Epithelial cell of prostate (primary cell): ENCODE data around the gene TBC1D21.

Experiments
- DNase-seq: peaks from one replicate; pipeline ENCODE4 v3.0.0-alpha.2; 2011; ENCODE audit warnings: low read depth, low spot score
- H3K27ac ChIP-seq: fragments of 450-650 bp; 2 replicates; pipeline ENCODE4 v1.5.1; 2017; ENCODE audit warnings: mild to moderate bottlenecking

TBC1D21 gene

GRCh38 chr15:73873456-73873855 lies at the start of gene TBC1D21:
TBC1D21 (plus strand) TSS chr15:73873564; CDS start chr15:73873710, 146 bp downstream.
- no peak within 1 kb of the TSS for H3K27ac ChIP-seq
- DNase-seq: no peak

- H3K27ac ChIP-seq: no peak overlapping the region
- DNase-seq: peak; percentile 18
Measured at GRCh38 chr15:73826711-73827251, 46.6 kb upstream of the TBC1D21 start.

- H3K27ac ChIP-seq: no peak overlapping the region
- no peak for DNase-seq
Measured at GRCh38 chr15:73829523-73829922, 43.8 kb upstream of the TBC1D21 start.

- no peak overlapping the region for H3K27ac ChIP-seq
Measured at GRCh38 chr15:73832657-73833056, 40.7 kb upstream of the TBC1D21 start.

GRCh38 chr15:73836845-73837244 lies 36.5 kb upstream of the TBC1D21 start:
- DNase-seq: no peak
- H3K27ac ChIP-seq: no peak overlapping the region

More at GRCh38 chr15:73832657-73833056, 40.7 kb upstream of the TBC1D21 start:
- DNase-seq: no peak

- no peak for DNase-seq
- H3K27ac ChIP-seq: no peak overlapping the region
Measured at GRCh38 chr15:73838831-73839426, 34.4 kb upstream of the TBC1D21 start.

GRCh38 chr15:73839699-73840377 lies 33.5 kb upstream of the TBC1D21 start:
- no peak for DNase-seq
- H3K27ac ChIP-seq: no peak overlapping the region

GRCh38 chr15:73840771-73841170 lies 32.6 kb upstream of the TBC1D21 start:
- no peak for DNase-seq
- H3K27ac ChIP-seq: no peak overlapping the region

GRCh38 chr15:73841756-73842725 lies 31.3 kb upstream of the TBC1D21 start:
- no peak overlapping the region for H3K27ac ChIP-seq
- DNase-seq: no peak

GRCh38 chr15:73843787-73844186 lies 29.6 kb upstream of the TBC1D21 start:
- DNase-seq: no peak
- no peak overlapping the region for H3K27ac ChIP-seq

- H3K27ac ChIP-seq: no peak overlapping the region
- no peak for DNase-seq
Measured at GRCh38 chr15:73844356-73844755, 29.0 kb upstream of the TBC1D21 start.

GRCh38 chr15:73845507-73845906 lies 27.9 kb upstream of the TBC1D21 start:
- no peak overlapping the region for H3K27ac ChIP-seq
- DNase-seq: no peak

GRCh38 chr15:73845907-73846306 lies 27.5 kb upstream of the TBC1D21 start:
- no peak for DNase-seq
- H3K27ac ChIP-seq: no peak overlapping the region

- no peak overlapping the region for H3K27ac ChIP-seq
Measured at GRCh38 chr15:73849641-73850040, 23.7 kb upstream of the TBC1D21 start.

GRCh38 chr15:73850228-73850627 lies 23.1 kb upstream of the TBC1D21 start:
- no peak overlapping the region for H3K27ac ChIP-seq
- DNase-seq: no peak

More at GRCh38 chr15:73849641-73850040, 23.7 kb upstream of the TBC1D21 start:
- no peak for DNase-seq

- DNase-seq: peak; percentile 6
- H3K27ac ChIP-seq: no peak overlapping the region
Measured at GRCh38 chr15:73851689-73852088, 21.7 kb upstream of the TBC1D21 start.

GRCh38 chr15:73852507-73852906 lies 20.9 kb upstream of the TBC1D21 start:
- DNase-seq: no peak

GRCh38 chr15:73854265-73854664 lies 19.1 kb upstream of the TBC1D21 start:
- DNase-seq: no peak
- H3K27ac ChIP-seq: no peak overlapping the region

More at GRCh38 chr15:73852507-73852906, 20.9 kb upstream of the TBC1D21 start:
- H3K27ac ChIP-seq: no peak overlapping the region

GRCh38 chr15:73856458-73857192 lies 16.7 kb upstream of the TBC1D21 start:
- DNase-seq: no peak
- no peak overlapping the region for H3K27ac ChIP-seq
